Measurements from ENCODE around the gene SRCAP.

The SRCAP gene

GRCh38 chr16:30737794-30738648 lies 39.0 kb downstream of the SRCAP start:
- no peak for DNase-seq

- DNase-seq, result no peak
Measured at GRCh38 chr16:30738984-30739951, 40.3 kb downstream of the SRCAP start.

GRCh38 chr16:30740364-30741251 lies 41.6 kb downstream of the SRCAP start:
- no peak for DNase-seq

- no peak for DNase-seq
Measured at GRCh38 chr16:30741461-30741914, 42.5 kb downstream of the SRCAP start.

- DNase-seq, result no peak
Measured at GRCh38 chr16:30743716-30744115, 44.7 kb downstream of the SRCAP start.

GRCh38 chr16:30744183-30744582 lies 45.2 kb downstream of the SRCAP start:
- DNase-seq, result no peak

- DNase-seq, result no peak
Measured at GRCh38 chr16:30745082-30745481, 46.1 kb downstream of the SRCAP start.

- no peak for DNase-seq
Measured at GRCh38 chr16:30746638-30747175, 47.7 kb downstream of the SRCAP start.

- no peak for DNase-seq
Measured at GRCh38 chr16:30747331-30747730, 48.4 kb downstream of the SRCAP start.

- peak; percentile 96 for DNase-seq
Measured at GRCh38 chr16:30747799-30748633, 49.0 kb downstream of the SRCAP start, which contains the start of gene PHKG2. Gene PHKG2, plus strand, starts transcription at chr16:30748425. Its CDS starts 396 bp downstream, at chr16:30748821.

GRCh38 chr16:30748634-30749445 lies 49.9 kb downstream of the SRCAP start:
- no peak for DNase-seq

- DNase-seq, result no peak
Measured at GRCh38 chr16:30750201-30750600, 51.2 kb downstream of the SRCAP start.

- DNase-seq, result no peak
Measured at GRCh38 chr16:30750876-30751465, 52.0 kb downstream of the SRCAP start.

GRCh38 chr16:30753596-30753995 lies 54.6 kb downstream of the SRCAP start:
- no peak for DNase-seq

- DNase-seq, result no peak
Measured at GRCh38 chr16:30755955-30756780, 57.2 kb downstream of the SRCAP start.

GRCh38 chr16:30756781-30757100 lies 57.8 kb downstream of the SRCAP start:
- DNase-seq, result no peak

- no peak for DNase-seq
Measured at GRCh38 chr16:30757316-30757715, 58.3 kb downstream of the SRCAP start.

GRCh38 chr16:30758988-30759491 lies 60.1 kb downstream of the SRCAP start:
- DNase-seq, result no peak

Measured in stimulated activated CD4-positive, alpha-beta T cell treated with anti-CD3 and anti-CD28 coated beads, Interleukin-12 subunit alpha, Interleukin-12 subunit beta, amount 100 ng/mL, for 4 hours (primary cell).